ENCODE measurements around the gene MRPS27.

GRCh38 chr5:72177538-72177937 is 142.5 kb downstream of the MRPS27 start:
- TF ChIP-seq, protein P1, sequence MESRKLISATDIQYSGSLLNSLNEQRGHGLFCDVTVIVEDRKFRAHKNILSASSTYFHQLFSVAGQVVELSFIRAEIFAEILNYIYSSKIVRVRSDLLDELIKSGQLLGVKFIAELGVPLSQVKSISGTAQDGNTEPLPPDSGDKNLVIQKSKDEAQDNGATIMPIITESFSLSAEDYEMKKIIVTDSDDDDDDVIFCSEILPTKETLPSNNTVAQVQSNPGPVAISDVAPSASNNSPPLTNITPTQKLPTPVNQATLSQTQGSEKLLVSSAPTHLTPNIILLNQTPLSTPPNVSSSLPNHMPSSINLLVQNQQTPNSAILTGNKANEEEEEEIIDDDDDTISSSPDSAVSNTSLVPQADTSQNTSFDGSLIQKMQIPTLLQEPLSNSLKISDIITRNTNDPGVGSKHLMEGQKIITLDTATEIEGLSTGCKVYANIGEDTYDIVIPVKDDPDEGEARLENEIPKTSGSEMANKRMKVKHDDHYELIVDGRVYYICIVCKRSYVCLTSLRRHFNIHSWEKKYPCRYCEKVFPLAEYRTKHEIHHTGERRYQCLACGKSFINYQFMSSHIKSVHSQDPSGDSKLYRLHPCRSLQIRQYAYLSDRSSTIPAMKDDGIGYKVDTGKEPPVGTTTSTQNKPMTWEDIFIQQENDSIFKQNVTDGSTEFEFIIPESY (IDR thresholded peaks at IDR 0.05) = no peak
- TF ChIP-seq GABPA (IDR thresholded peaks at IDR 0.05 in 1 of 2, conservative IDR thresholded peaks at IDR 0.05 in 1 of 2) (no peak), MAX (IDR thresholded peaks at IDR 0.05) (no peak), JUND (IDR thresholded peaks at IDR 0.05) (no peak), RAD21 (IDR thresholded peaks at IDR 0.05) (no peak), YY1 (IDR thresholded peaks at IDR 0.05) (no peak)
- TF ChIP-seq, protein P2, sequence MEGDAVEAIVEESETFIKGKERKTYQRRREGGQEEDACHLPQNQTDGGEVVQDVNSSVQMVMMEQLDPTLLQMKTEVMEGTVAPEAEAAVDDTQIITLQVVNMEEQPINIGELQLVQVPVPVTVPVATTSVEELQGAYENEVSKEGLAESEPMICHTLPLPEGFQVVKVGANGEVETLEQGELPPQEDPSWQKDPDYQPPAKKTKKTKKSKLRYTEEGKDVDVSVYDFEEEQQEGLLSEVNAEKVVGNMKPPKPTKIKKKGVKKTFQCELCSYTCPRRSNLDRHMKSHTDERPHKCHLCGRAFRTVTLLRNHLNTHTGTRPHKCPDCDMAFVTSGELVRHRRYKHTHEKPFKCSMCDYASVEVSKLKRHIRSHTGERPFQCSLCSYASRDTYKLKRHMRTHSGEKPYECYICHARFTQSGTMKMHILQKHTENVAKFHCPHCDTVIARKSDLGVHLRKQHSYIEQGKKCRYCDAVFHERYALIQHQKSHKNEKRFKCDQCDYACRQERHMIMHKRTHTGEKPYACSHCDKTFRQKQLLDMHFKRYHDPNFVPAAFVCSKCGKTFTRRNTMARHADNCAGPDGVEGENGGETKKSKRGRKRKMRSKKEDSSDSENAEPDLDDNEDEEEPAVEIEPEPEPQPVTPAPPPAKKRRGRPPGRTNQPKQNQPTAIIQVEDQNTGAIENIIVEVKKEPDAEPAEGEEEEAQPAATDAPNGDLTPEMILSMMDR (IDR thresholded peaks at IDR 0.05; ENCODE audit: low read depth, low read length, missing input control) = no peak
- TF ChIP-seq, protein P3, sequence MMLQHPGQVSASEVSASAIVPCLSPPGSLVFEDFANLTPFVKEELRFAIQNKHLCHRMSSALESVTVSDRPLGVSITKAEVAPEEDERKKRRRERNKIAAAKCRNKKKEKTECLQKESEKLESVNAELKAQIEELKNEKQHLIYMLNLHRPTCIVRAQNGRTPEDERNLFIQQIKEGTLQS (IDR thresholded peaks at IDR 0.05) = no peak

Measured in liver (tissue), 3 donors.